Esophagus (tissue), 2 donors: Measurements from ENCODE around the gene IQCK. TPM values are rescaled to one million over a fixed set of nuclear protein-coding genes. Genes with fewer than 3 reads are reported as not detected.

Experiments used
- H3K27ac ChIP-seq, 2 donors: one replicate each; pipeline ENCODE4 v1.5.1; 2013; ENCODE audit warnings: low read depth in 2 of 2, mild to moderate bottlenecking in 2 of 2, inconsistent platforms in 1 of 2, low read length in 1 of 2, moderate library complexity in 1 of 2
- H3K27me3 ChIP-seq, 2 donors: one replicate each; pipeline ENCODE4 v1.6.1; 2013; ENCODE audit warnings: low read length in 2 of 2, control low read depth in 1 of 2, mild to moderate bottlenecking in 1 of 2; ENCODE audit not compliant: insufficient read depth in 2 of 2, control insufficient read depth in 1 of 2
- H3K36me3 ChIP-seq, 2 donors: one replicate each; pipeline ENCODE4 v1.6.1; 2013; ENCODE audit warnings: low read length in 1 of 2; ENCODE audit not compliant: control insufficient read depth in 2 of 2, insufficient read depth in 2 of 2
- H3K4me1 ChIP-seq, 2 donors: one replicate each; pipeline ENCODE4 v1.6.1; 2013; ENCODE audit warnings: low read length in 1 of 2; ENCODE audit not compliant: control insufficient read depth in 2 of 2, insufficient read depth in 2 of 2
- H3K4me3 ChIP-seq, 2 donors: one replicate each; pipeline ENCODE4 v1.5.1; 2013; ENCODE audit warnings: low read length in 2 of 2, mild to moderate bottlenecking in 2 of 2, low read depth in 1 of 2, moderate library complexity in 1 of 2
- H3K9me3 ChIP-seq, 2 donors: one replicate each; pipeline ENCODE4 v1.6.1; 2013; ENCODE audit warnings: mild to moderate bottlenecking in 2 of 2, low read depth in 1 of 2, low read length in 1 of 2, moderate library complexity in 1 of 2; ENCODE audit not compliant: control insufficient read depth in 2 of 2, insufficient read depth in 1 of 2
- WGBS, 2 donors: extraction: QIAGEN DNeasy Blood & Tissue Kit; methylation state at CpG; one replicate each; pipeline ENCODE4 v1.1.7; 2013; 5-methylcytosine and 5-hydroxymethylcytosine counted together
- polyA plus RNA-seq, 2 donors: library from polyadenylated mRNA; stranded (reverse); fragments of 200-250 nt; gene quantifications; one replicate each; pipeline ENCODE4 v1.2.3, GENCODE V29; 2013
- donor health status: healthy with polysubstance abuse.
- donor health status: Bipolar disorder and iron deficiency.

The IQCK gene
- polyA plus RNA-seq, 2 donors, result 4.5 to 5.3 TPM

DNA sequence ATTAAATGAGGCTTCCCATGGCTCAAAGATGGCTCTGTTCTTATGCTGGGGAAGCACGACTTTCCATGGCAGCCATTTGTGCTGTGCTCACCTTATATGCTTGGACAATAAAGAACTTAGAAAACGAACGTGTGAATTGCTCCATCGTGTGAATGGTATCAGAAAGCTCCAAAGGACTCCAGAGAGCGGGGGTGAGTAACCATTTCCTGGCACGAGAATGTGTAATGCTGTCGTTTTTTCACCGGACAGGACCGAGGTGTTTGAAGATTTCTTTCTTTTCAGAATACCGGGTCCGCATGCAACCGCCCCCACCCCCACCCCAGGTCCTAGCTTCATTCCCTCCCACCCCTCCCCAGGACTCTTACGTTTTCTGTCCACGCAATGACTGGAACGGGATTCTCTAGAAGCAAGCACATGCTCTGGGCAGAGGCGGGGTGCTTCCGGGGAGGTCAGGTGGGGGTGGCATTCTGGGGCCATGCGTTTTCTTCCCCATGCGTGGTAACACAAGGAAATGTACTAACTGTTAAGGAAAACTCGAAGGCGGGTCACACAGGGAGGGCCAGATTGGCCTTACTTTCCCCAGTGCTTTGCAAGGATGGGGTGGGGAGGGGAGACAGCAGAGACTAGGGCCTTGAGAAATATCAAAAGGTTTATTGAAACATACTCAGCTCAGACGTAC is 140.4 kb downstream of the IQCK start:
- H3K4me1 ChIP-seq, result no peaks in the 10 kb centered on the region
- no peaks in the 10 kb centered on the region for H3K9me3 ChIP-seq
- H3K36me3 ChIP-seq, result peaks cover 0 to 6% of the 10 kb centered on the region in 2 donors
- 83% methylated on average over 22 of the region's 22 CpGs for WGBS, 2 donors
- H3K4me3 ChIP-seq, result no peak overlapping the region
- no peaks in the 10 kb centered on the region for H3K27me3 ChIP-seq
- H3K27ac ChIP-seq, result no peak overlapping the region

- H3K36me3 ChIP-seq, result peaks cover 0 to 6% of the 10 kb centered on the region in 2 donors
- H3K4me3 ChIP-seq, result no peak overlapping the region
- H3K27ac ChIP-seq, result no peak overlapping the region
- H3K27me3 ChIP-seq, result no peaks in the 10 kb centered on the region
- 88 to 93% methylated on average over 9 of the region's 9 CpGs for WGBS, 2 donors
- H3K4me1 ChIP-seq, result no peaks in the 10 kb centered on the region
- no peaks in the 10 kb centered on the region for H3K9me3 ChIP-seq
Measured at GRCh38 chr16:19859166-19859565, 141.1 kb downstream of the IQCK start.

DNA sequence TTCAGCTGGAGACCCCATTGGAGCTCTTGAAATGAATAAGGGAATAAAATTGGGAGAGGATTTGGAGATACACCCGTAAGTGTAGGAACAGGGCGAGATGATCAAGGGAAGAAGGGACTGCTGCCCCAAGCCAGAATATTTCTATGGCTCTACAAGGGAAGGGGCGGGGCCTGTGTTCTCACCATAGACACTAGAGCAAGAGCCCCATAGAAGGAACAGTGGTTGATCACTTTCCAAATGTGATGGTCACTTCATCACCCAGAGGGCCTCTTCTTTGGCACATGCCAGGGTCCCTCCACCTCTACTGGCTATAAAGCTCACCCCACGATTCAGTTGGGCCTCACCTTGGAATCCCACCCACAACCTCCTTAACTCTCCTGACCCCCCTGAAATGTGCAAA is 141.5 kb downstream of the IQCK start:
- Histone ChIP-seq H3K27ac (no peak overlapping the region), H3K4me3 (no peak overlapping the region), H3K36me3 (peaks cover 0 to 6% of the 10 kb centered on the region in 2 donors), H3K4me1 (no peaks in the 10 kb centered on the region), H3K9me3 (no peaks in the 10 kb centered on the region), H3K27me3 (no peaks in the 10 kb centered on the region)
- 88 to 92% methylated on average over 4 of the region's 4 CpGs for WGBS, 2 donors

DNA sequence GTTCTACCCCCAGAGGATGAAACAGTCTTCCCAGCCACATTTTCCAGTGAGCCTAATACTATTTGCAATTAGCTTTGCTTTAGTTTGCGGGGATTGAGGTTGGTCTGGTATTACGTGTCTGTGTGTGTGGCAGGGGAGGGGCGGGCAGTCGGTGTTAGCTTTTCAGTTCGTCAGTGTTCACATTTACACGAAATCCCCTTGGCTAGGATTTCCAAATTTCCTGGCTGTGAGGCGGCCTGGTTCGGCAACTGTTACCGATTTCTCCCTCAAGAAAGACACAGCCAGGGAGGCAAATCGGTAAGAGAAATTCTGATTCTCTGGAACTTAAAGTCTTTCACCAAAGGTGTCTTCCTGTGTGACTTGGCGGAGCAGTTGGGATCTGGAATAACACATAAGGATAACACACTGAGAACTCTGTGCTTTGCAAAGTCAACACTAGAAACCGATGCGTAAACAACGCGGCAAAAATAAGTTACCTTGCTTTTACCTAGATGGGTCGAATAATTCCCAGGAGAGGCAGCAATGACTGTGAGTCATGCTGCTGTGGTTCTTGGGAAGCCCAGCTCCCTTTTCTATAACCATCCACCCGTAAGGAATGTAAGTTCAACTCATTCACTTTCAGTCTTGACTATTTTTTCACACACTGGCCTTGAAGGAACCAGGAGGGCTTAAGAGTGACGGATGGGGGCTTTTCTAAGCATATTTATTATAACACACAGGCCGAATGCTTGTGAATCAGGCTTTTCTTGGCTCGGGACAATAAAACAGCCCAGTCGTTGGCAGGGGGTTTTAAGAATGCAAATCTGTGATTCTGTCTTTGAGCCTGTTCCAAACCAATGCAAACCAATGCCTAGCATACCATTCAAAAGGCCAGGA is 142.3 kb downstream of the IQCK start:
- Histone ChIP-seq H3K27me3 (no peaks in the 10 kb centered on the region), H3K9me3 (no peaks in the 10 kb centered on the region), H3K4me1 (no peaks in the 10 kb centered on the region), H3K36me3 (peaks cover 0 to 6% of the 10 kb centered on the region in 2 donors), H3K4me3 (no peak overlapping the region), H3K27ac (no peak overlapping the region)
- 49 to 66% methylated on average over 21 of the region's 21 CpGs for WGBS, 2 donors

DNA sequence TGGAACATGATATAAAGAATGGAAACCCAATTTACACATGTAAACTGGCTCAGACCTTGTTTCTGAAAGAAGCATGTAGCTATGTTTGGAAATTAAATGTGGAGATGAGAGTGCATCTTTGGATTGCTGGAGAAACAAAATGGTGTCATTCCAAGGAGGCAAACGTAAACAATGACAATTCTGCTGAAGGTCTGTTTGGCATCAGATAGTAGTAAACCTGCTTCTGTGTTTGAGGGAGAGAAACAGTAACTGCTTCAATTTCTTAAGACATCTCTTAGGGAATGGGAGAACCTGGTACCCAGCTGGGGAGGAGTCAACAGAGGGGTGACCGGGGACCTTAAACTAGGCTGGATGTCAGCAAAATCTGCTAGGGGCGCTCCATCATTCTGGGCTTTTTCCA is 143.1 kb downstream of the IQCK start:
- Histone ChIP-seq H3K4me1 (no peaks in the 10 kb centered on the region), H3K9me3 (no peaks in the 10 kb centered on the region), H3K36me3 (peaks cover 0 to 6% of the 10 kb centered on the region in 2 donors), H3K27ac (no peak overlapping the region), H3K27me3 (no peaks in the 10 kb centered on the region), H3K4me3 (no peak overlapping the region)
- WGBS, 2 donors, result 82 to 85% methylated on average over 3 of the region's 3 CpGs

DNA sequence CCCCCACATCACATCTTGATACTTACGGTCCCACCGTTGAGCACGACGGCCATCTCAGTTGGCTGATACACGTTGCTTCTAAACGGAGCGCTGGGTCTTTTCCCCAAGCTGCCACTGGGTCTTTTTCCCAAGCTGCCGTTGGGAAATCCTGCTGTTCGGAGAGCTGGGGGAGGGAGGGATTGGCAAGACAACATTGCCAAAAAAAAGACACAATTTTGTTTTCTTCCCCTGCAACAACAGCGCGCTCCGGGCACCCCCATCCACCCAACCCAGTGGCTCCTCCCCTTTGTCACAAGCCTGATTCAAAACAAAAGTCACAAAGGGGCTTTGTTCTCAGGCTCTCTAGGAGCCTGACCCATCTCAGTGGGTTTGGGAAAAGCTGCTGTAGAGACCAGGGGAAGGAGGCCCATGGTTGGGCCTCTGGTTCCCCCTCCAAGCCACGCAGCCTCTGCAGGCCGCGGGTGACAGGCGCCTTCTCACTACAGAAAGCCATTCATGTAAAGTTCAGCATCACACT is 143.8 kb downstream of the IQCK start:
- 81 to 82% methylated on average over 16 of the region's 16 CpGs for WGBS, 2 donors
- no peak overlapping the region for H3K4me3 ChIP-seq
- H3K9me3 ChIP-seq, result no peaks in the 10 kb centered on the region
- H3K4me1 ChIP-seq, result no peaks in the 10 kb centered on the region
- peaks cover 0 to 6% of the 10 kb centered on the region in 2 donors for H3K36me3 ChIP-seq
- H3K27me3 ChIP-seq, result no peaks in the 10 kb centered on the region
- H3K27ac ChIP-seq, result no peak overlapping the region

GRCh38 chr16:19863990-19864389 is 145.9 kb downstream of the IQCK start:
- no peaks in the 10 kb centered on the region for H3K4me1 ChIP-seq
- peaks cover 0 to 6% of the 10 kb centered on the region in 2 donors for H3K36me3 ChIP-seq
- 85 to 88% methylated on average over 1 of the region's 1 CpG for WGBS, 2 donors
- no peak overlapping the region for H3K27ac ChIP-seq
- no peaks in the 10 kb centered on the region for H3K27me3 ChIP-seq
- H3K4me3 ChIP-seq, result no peak overlapping the region
- no peaks in the 10 kb centered on the region for H3K9me3 ChIP-seq

DNA sequence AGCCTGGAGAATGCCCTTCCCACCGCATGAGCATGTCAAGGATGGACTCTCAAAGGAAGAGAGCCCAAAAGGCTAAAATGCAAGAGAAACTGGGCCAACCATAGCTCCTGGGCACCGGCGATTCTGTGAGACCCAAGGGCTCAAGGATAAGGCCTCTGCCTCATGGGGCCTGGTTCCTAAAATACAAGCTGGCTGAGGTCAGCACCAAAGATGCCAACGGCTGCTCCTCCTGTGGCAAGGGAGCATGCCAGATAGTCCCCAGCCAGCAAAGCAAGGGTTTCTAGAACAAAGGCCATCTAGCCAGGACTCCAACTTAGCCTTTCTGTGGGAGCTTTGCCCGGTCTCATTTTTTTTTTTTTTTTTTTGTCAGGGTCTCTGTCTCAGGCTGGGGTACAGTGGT is 146.5 kb downstream of the IQCK start:
- Histone ChIP-seq H3K4me3 (no peak overlapping the region), H3K27ac (no peak overlapping the region), H3K36me3 (peaks cover 3 to 5% of the 10 kb centered on the region in 2 donors), H3K9me3 (no peaks in the 10 kb centered on the region), H3K4me1 (no peaks in the 10 kb centered on the region), H3K27me3 (no peaks in the 10 kb centered on the region)
- 88 to 89% methylated on average over 5 of the region's 5 CpGs for WGBS, 2 donors

- peaks cover 3 to 11% of the 10 kb centered on the region in 2 donors for H3K36me3 ChIP-seq
- H3K4me1 ChIP-seq, result no peaks in the 10 kb centered on the region
- H3K27me3 ChIP-seq, result no peaks in the 10 kb centered on the region
- H3K4me3 ChIP-seq, result no peak overlapping the region
- 69 to 81% methylated on average over 9 of the region's 9 CpGs for WGBS, 2 donors
- no peaks in the 10 kb centered on the region for H3K9me3 ChIP-seq
- H3K27ac ChIP-seq, result no peak overlapping the region
Measured at GRCh38 chr16:19868421-19868820, 150.3 kb downstream of the IQCK start.
